ELF-1 (cell line): ENCODE measurements around the gene GOLIM4.

Experiments used
- DNase-seq: peaks from one replicate; pipeline ENCODE4 v3.0.0-alpha.2; 2016; ENCODE audit warnings: low read depth, low spot score

The GOLIM4 gene

DNA sequence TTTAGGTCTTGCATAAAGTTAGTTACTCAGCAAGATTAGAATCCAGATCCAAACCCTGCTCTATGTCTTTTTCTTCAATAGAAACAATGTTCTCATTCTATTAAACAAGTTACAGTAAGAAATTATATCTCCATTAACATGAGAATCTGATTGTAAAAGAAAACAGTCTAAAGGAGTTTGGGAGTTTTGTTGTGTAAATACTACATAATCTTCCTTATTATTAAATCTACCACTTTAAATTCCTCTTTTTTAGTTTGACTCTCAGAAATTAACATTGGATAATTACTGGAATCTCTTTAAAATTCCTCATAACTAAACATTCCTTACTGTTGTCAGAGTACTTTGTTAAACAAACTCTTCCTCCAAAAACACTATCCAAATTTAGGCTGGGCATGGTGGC lies 1.7 kb upstream of the GOLIM4 start:
- DNase-seq: no peak

DNA sequence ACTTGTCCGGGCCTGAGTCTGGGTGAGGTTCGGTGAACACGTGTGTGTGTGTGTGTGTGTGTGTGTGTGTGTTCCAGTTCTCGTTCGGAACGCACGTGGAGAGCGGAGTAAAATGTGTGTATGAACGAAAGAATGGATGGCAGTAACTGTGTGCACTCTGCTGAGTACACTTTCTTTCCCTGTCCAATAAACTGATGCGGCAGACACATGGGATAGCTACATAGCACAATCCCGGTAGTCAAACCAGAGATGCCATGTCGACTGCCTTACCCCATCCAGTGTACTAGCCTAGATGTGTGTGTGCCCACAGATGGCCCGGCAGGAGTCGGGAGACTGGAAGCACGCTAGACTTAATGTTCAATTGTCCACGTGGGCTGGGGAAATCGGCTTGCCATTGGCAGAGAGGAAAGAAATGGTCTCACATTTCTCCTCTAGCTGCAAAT lies 507 bp upstream of the GOLIM4 start:
- DNase-seq: peak; percentile 56

DNA sequence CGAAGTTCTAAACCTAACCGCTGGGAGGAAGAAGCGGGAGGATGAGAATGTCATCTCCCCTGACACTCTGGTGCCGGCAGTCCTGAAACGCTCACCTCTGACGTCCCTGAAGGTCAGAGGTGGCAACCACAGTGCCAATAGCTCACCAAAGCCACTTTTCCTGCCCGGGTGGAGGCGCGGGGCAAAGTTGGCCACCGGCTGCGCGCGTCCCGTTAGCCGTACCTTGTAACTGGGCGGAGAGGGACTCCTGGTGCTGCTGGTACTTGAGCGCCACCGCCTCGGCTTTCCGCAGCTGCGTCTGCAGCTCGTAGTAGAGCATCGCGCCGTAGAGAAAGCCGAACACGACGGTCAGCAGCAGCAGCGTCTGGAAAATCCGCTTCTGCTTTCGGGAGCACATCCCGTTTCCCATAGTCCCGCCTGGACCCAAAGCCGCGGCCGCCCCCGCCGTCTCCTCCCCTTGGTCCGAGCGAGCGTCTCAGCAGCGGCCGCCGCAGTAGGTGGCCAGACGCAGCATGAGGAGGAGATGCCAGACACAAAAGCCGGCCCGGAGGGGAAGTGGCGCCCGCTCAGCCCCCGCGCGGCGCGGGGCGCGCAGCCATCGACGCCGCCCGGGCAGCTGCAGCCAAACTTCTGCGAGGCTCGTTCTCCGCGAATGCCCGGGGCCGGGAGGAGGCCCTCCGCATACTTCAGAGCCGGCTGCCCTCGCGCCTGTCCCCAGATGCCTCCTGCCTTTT lies 680 bp downstream of the GOLIM4 start:
- peak; percentile 86 for DNase-seq

DNA sequence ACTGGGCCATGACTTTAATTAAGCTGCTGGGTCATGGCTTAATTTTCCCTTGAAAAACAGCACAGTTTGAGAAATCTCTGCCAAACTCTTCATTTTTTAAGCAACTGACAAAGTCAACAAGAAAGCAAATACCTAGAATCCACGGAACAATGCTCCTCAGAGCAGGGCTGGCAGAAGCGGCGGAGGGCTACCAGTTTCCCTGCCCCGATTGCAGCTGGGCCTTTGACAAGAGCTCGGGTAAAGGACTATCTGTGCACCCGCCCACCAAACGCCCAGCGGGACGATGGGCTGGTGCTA lies 1.2 kb downstream of the GOLIM4 start:
- DNase-seq: no peak

DNA sequence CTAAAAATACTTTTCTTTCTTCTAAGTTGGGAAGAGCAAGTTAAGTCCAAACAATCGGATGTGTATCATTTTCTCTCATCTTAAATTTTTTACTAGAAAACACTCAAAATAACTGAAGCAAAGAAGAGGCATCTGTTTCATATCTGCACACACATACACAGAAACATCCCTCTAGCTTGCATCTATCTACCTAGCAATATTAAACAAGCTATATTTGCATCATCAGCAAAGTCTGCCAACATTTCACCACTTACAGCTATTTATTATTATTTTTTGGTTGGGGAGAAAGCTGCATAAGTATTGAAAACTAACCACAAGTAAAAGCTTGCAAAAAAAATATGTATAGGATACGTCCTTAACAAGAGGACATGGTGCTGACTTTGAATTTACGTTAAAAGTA lies 1.9 kb downstream of the GOLIM4 start:
- no peak for DNase-seq

GRCh38 chr3:168093229-168093628 lies 2.5 kb downstream of the GOLIM4 start:
- no peak for DNase-seq

- no peak for DNase-seq
Observed at GRCh38 chr3:168091941-168092340, 3.8 kb downstream of the GOLIM4 start.

DNA sequence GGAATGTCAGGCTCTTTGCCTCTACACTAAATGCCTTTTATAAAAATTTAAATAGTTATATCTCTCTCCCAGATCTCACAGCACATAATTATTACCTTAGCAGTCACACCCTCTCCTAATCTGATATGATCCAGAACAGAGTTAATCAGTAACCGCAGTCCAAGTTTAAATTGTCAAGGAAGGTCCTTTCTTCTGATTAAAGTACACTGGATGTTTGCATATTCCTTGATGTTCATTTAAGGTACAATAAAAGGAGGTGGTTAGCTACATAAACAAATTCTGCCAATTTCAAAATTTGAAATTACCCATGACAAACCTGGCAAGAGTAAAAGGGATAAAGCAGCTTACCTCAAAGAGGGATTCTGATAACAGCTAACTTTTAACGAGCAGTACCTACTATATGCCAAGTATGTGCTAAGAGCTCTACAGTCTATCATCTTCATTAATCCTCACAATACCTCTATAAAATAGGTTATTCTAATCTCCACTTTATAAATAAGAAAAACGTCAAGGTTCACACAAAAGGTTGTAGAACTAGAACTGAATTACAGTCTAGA lies 4.3 kb downstream of the GOLIM4 start:
- DNase-seq: no peak

DNA sequence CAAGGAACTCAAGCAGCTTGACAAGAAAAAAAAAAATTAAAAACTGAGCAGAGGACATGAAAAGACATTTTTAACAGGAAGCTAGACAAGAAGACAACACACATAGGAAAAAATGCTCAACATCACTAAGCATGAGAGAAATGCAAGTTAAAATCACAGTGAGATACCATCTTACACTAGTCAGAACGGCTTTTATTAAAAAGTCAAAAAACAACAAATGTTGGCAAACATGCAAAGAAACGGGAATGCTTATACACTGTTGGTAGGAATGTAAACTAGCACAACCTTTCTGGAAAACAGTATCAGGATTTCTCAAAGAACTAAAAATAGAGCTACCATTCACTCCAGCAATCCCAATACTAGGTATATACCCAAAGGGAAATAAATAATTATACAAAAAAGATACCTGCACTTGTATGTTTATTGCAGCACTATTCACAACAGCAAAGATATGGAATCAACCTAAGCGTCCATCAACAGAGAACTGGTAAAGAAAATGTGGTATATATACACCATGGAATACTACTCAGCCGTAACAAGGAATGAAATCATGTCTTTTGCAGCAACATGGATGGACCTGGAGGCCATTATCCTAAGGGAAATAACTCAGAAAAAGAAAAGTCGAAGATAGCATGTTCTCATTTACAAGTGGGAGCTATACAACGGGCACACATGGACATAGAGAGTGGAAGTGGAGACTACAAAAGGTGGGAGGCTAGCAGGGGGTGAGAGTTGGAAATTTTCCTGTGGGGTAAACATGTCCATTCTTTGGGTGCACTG lies 5.2 kb downstream of the GOLIM4 start:
- DNase-seq: no peak

DNA sequence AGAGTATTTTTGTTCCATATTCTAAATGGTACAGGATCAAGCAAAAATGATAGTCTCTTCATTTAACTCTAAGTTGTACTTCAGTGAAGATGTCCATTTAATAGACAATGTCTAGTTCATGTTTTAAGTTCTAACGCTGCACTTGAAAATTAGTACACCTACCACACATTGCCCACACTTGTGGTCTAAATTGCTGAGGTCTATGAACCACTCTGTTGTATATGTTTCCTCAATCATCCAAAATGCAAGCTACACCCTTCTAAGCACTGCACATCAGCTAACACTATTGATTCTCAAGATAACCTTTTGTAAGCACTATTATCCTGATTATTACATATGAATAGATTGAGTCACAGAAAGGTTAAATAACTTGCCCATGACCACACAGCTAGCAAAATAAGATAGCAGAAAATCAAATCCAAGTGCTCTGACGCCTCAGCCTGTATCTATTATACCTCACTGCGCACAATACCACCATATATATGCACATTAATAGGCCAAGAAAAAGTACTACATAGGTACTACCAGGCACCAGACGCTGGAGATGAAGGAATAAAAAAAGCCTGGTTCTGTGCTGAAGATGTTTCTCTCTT lies 6.4 kb downstream of the GOLIM4 start:
- no peak for DNase-seq

DNA sequence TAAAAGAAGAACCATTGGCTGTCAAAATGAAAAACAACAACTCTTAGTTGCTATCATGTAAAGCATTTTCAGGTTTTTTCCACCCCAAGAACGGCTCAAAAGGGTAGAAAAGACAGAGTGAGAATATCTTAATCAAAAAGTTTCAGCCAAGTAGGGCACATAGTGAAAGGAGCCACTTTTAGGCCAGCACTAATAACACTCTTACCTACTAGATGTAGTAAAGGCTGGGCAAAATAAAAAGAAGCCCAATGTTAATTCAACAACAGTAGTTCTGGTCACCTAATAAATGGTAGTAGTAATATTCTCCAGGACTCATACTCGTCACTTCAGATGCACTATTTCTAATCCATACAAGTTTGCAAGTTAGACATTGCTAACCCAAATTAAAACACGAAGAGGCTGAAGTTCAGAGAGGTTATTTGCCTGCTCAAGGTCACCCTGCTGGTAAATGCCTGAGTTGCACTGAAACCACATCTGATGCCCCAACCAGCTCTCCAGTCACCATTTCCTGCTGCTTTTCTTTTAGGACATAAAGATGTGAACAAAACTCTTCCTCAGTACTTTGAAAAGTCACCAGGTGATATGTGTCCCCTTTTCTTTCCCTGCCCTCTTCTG lies 7.5 kb downstream of the GOLIM4 start:
- peak; percentile 25 for DNase-seq

DNA sequence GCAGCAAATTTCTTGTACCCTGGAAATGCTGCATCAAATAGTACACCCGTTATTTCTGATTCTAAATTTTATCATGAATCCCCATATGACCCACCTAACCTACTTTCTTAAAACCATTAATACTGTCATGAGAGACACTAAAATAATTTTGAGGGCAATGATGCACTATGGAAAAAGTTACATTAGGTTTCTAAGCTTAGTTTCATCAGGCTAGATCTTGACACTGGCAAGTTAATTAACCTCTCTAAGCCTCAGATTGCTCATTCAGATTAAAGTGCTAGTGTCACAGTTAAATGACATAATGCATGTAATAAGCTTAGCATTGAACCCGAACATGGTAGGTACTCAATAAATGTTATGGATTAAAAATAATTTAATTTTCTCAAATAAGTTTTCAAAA lies 8.2 kb downstream of the GOLIM4 start:
- no peak for DNase-seq

DNA sequence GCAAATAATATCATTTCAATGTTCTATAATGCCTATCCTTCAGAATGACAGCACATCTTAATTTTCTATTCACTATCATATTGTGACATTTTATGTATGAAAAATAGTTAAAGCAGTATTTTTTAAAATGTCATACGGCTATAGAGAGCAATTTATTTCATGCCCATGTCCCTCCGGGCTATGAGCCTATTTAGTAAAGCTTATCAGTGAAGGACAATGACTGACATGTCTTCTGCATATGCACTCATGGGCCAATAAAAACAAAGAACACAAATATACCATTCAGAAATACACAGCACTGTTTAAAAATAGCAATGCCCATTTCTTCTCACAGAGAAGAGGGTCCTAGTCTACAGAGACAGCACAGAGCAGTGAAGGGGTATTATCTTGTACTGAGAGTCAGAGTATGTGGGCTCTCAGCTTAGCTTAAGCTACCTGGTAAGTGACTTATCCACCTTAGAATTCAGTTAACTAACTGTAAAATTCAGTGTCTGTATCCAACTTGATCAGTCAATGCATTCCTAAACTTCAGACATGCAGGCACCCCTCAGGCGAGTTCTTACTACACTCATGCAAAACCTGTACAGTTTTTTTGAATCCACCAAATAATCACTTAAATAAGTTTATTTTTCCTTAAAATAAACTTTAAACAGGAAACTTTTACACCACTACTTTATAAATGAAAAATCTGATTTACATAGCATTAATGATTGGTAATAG lies 9.0 kb downstream of the GOLIM4 start:
- DNase-seq: no peak

DNA sequence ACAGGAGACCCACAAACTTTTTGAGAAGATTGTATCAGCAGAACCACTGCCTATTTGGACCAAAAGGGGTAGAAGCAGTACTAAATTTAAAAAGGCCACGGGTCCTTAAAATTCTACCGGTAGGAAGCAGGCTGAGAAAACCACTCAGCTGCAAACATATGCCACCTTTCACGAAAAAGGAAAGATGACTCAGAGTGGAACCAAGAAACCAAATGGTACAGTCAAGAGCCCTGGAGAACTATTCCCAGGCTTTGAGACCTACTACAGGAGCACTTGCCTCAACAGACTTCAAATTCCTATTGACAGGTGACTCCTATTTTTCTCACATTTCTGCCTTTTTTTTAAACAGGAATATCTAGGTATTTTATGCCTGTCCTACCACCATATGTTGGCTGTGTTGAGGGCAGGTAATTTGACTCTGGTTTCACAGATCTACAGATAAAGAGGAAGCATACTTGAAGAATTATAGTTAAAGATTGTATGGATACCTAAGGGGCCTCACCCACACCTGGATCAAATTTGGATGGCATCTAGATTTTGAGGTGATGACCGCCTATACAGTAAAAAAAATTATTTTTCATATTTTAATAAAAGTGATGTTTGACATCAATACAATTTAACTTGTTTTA lies 10.1 kb downstream of the GOLIM4 start:
- no peak for DNase-seq

DNA sequence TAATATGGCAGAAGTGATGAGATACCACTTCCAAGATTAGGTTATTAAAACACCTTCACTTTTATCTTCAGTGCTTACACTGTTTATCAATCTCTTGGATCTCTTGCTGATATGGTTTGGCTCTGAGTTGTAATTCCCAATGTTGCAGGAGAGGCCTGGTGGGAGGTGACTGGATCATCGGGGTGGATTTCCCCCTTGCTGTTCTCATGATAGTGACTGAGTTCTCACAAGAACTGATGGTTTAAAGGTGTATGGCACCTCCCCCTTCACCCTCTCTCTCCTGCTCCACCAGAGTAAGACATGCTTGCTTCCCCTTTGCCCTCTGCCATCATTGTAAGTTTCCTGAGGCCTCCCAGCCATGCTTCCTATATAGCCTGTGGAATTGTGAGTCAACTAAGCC lies 11.8 kb downstream of the GOLIM4 start:
- DNase-seq: no peak

GRCh38 chr3:168081856-168082255 lies 13.9 kb downstream of the GOLIM4 start:
- peak; percentile 64 for DNase-seq

- no peak for DNase-seq
Observed at GRCh38 chr3:168081171-168081771, 14.5 kb downstream of the GOLIM4 start.

- DNase-seq: no peak
Observed at GRCh38 chr3:168080499-168081170, 15.1 kb downstream of the GOLIM4 start.

- no peak for DNase-seq
Observed at GRCh38 chr3:168080022-168080421, 15.7 kb downstream of the GOLIM4 start.

DNA sequence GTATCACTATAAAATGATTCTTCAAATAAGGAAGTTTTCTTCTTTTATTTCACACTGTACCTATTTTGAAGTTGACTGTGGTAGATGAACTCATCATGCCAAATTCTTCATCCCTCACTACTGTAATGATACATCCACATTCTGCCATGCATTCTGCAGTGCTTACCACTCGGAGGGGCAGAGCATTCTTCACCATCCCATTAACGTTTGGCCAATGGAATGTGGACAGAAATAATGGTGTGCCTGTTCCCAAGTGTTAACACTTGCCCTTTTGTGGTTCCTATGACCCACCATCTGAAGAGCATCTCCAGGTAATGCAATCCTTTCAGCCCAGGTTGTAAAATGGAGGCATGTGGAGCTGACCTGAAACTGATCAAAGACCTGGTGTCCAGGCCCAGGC lies 18.6 kb downstream of the GOLIM4 start:
- no peak for DNase-seq
